ENCODE data around the gene COX17. TPM values are rescaled to one million over a fixed set of nuclear protein-coding genes. Genes with fewer than 3 reads are reported as not detected.

Gene COX17
- total RNA-seq, 1 donor from 2014 or later = 177 TPM

GRCh38 chr3:119630880-119631329, 46.3 kb downstream of the COX17 start:
- ATAC-seq (peak; percentile 7), DNase-seq (no peak)
- intact Hi-C loops (cut with micrococcal nuclease) = no loop called here

- intact Hi-C loops (cut with micrococcal nuclease) = no loop called here
- peak; percentile 9 for ATAC-seq
Measured at GRCh38 chr3:119630128-119630879, 46.9 kb downstream of the COX17 start.

GRCh38 chr3:119628816-119629445, 48.3 kb downstream of the COX17 start:
- intact Hi-C loops (cut with micrococcal nuclease) = no loop called here
- ATAC-seq (peak; percentile 11), DNase-seq (no peak)

More at GRCh38 chr3:119630128-119630879, 46.9 kb downstream of the COX17 start:
- no peak for DNase-seq

GRCh38 chr3:119628390-119628789, 48.8 kb downstream of the COX17 start:
- intact Hi-C loops (cut with micrococcal nuclease) = no loop called here
- ATAC-seq (no peak), DNase-seq (no peak)

GRCh38 chr3:119627461-119627860, 49.7 kb downstream of the COX17 start:
- DNase-seq (no peak), ATAC-seq (peak; percentile 44)
- intact Hi-C loops (cut with micrococcal nuclease) = no loop called here

- ATAC-seq (no peak), DNase-seq (no peak)
- intact Hi-C loops (cut with micrococcal nuclease) = no loop called here
Measured at GRCh38 chr3:119626196-119626595, 51.0 kb downstream of the COX17 start.

GRCh38 chr3:119625451-119626153, 51.6 kb downstream of the COX17 start:
- intact Hi-C loops (cut with micrococcal nuclease) = no loop called here

GRCh38 chr3:119624002-119624720, 53.0 kb downstream of the COX17 start:
- no peak for ATAC-seq
- intact Hi-C loops (cut with micrococcal nuclease) = no loop called here
- no peak for DNase-seq

More at GRCh38 chr3:119625451-119626153, 51.6 kb downstream of the COX17 start:
- ATAC-seq = no peak
- DNase-seq = no peak

- intact Hi-C loops (cut with micrococcal nuclease) = no loop called here
- no peak for ATAC-seq
Measured at GRCh38 chr3:119620899-119621298, 56.3 kb downstream of the COX17 start.

More at GRCh38 chr3:119620899-119621298, 56.3 kb downstream of the COX17 start:
- DNase-seq = no peak

Other genes starting within 250 kb of the COX17 start
- 17.5 TPM for gene TMEM39A, start 213.8 kb downstream of the COX17 start, total RNA-seq
- gene POGLUT1, start 208.4 kb downstream of the COX17 start, total RNA-seq = 6.4 TPM
- gene TIMMDC1, start 178.9 kb downstream of the COX17 start, total RNA-seq = 349 TPM
- not detected for gene CD80, start 117.8 kb downstream of the COX17 start, total RNA-seq
- 10.3 TPM for gene ADPRH, start 97.9 kb downstream of the COX17 start, total RNA-seq
- gene PLA1A, start 79.5 kb downstream of the COX17 start, total RNA-seq = 1.3 TPM
- 586 TPM for gene POPDC2, start 16.8 kb downstream of the COX17 start, total RNA-seq
- gene CFAP91, start 25.6 kb upstream of the COX17 start, total RNA-seq = 0.45 TPM
- gene NR1I2, start 104.7 kb upstream of the COX17 start, total RNA-seq = 0.12 TPM